Prostate gland (tissue), 2 donors: ENCODE results near the gene HEBP2. TPM values are rescaled to one million over a fixed set of nuclear protein-coding genes. Genes with fewer than 3 reads are reported as not detected.
A peak's percentile ranks its signal among the peaks of the same experiment; 100 is the strongest.

Experiments used
- DNase-seq: peaks from one replicate; pipeline ENCODE4 v3.0.0-alpha.2; 2019; ENCODE audit warnings: low spot score
- H3K27ac ChIP-seq, 2 donors: fragments of 200-600 bp; sonication (generic); 2 replicates each; pipeline ENCODE4 v1.5.1; 2017 to 2019
- H3K27me3 ChIP-seq: fragments of 200-600 bp; sonication (generic); replicated peaks from 2 replicates; pipeline ENCODE4 v1.5.1; 2019; ENCODE audit not compliant: insufficient read depth
- H3K36me3 ChIP-seq, 2 donors: fragments of 200-600 bp; sonication (generic); 1 replicate in 1 of 2; 2 replicates in 1 of 2; pipeline versions ENCODE4 v1.5.1 to v1.8.1; 2017 to 2019
- H3K4me1 ChIP-seq: fragments of 200-600 bp; sonication (generic); replicated peaks from 2 replicates; pipeline ENCODE4 v1.5.1; 2019
- H3K4me3 ChIP-seq, 2 donors: fragments of 200-600 bp; sonication (generic); 2 replicates each; pipeline ENCODE4 v1.5.1; 2017 to 2019
- H3K9me3 ChIP-seq: fragments of 200-600 bp; sonication (generic); 2 replicates; pipeline ENCODE4 v1.5.1; 2017
- CTCF ChIP-seq, 4 experiments: fragments of 200-600 bp in 2 of 4; fragments of 450-650 bp in 2 of 4; sonication (generic) in 2 of 4; IDR thresholded peaks; 1 replicate in 3 of 4; 2 replicates in 1 of 4; pipeline ENCODE4 v1.5.1; 2016 to 2019; ENCODE audit warnings: antibody characterized with exemption in 4 of 4, mild to moderate bottlenecking in 2 of 4, moderate library complexity in 2 of 4
- POLR2A ChIP-seq: fragments of 450-650 bp; IDR thresholded peaks from one replicate; pipeline ENCODE4 v1.6.1; 2016; ENCODE audit warnings: antibody characterized with exemption, mild to moderate bottlenecking
- POLR2AphosphoS5 ChIP-seq: sonication (generic); formaldehyde crosslinking; IDR thresholded peaks from one replicate; pipeline ENCODE4 v1.6.1; 2017; ENCODE audit warnings: antibody characterized with exemption
- WGBS: methylation state at CpG from one replicate; pipeline ENCODE4 v1.1.5; 2018; 5-methylcytosine and 5-hydroxymethylcytosine counted together
- intact Hi-C: fragments of 100-400 bp; cut with DNase I; formaldehyde crosslinking; loops from one replicate; pipeline ENCODE4 v1.14.2; 2022
- total RNA-seq, 2 donors: library from RNA; depleted of rRNA; stranded (reverse); fragments of >200 nt; gene quantifications; one replicate each; pipeline ENCODE4 v1.1.0, GENCODE V29; 2016

HEBP2 gene
- total RNA-seq, 2 donors from 2014 or later = 95.4 to 187 TPM

GRCh38 chr6:138404666-138405337 is 779 bp downstream of the HEBP2 start:
- TF ChIP-seq CTCF (IDR thresholded peaks at IDR 0.05) = no peak
- peak; percentile 6 for TF ChIP-seq POLR2A
- DNase-seq = peak; percentile 28
- Histone ChIP-seq H3K9me3 (no peaks in the 10 kb centered on the region), H3K27ac (peak overlapping the region; percentile 96 to 99), H3K4me3 (peak overlapping the region; percentile 75 to 94), H3K27me3 (no peaks in the 10 kb centered on the region), H3K36me3 (peaks cover 7 to 8% of the 10 kb centered on the region in 2 donors), H3K4me1 (peaks cover 2% of the 10 kb centered on the region)
- intact Hi-C loops = loop anchor here (10.0 kb wide), 1 partner anchor 290 kb away; no protein-coding TSS in a partner anchor
- 5% methylated on average over 20 of the region's 35 CpGs for WGBS

GRCh38 chr6:138405816-138406413 is 1.9 kb downstream of the HEBP2 start:
- H3K9me3 ChIP-seq = no peaks in the 10 kb centered on the region
- H3K36me3 ChIP-seq = peaks cover 7 to 8% of the 10 kb centered on the region in 2 donors
- H3K27me3 ChIP-seq = no peaks in the 10 kb centered on the region
- WGBS = 46% methylated on average over 5 of the region's 5 CpGs
- peak overlapping the region; percentile 75 to 94 for H3K4me3 ChIP-seq
- H3K27ac ChIP-seq = peak overlapping the region; percentile 96 to 99
- no peak for DNase-seq
- intact Hi-C loops = loop anchor here (10.0 kb wide), 1 partner anchor 291 kb away; no protein-coding TSS in a partner anchor
- H3K4me1 ChIP-seq = peaks cover 2% of the 10 kb centered on the region
- TF ChIP-seq POLR2AphosphoS5 (no peak), POLR2A (no peak), CTCF (IDR thresholded peaks at IDR 0.05) (no peak)

- H3K36me3 ChIP-seq = peaks cover 7 to 8% of the 10 kb centered on the region in 2 donors
Measured at GRCh38 chr6:138406443-138406842, 2.4 kb downstream of the HEBP2 start.

DNA sequence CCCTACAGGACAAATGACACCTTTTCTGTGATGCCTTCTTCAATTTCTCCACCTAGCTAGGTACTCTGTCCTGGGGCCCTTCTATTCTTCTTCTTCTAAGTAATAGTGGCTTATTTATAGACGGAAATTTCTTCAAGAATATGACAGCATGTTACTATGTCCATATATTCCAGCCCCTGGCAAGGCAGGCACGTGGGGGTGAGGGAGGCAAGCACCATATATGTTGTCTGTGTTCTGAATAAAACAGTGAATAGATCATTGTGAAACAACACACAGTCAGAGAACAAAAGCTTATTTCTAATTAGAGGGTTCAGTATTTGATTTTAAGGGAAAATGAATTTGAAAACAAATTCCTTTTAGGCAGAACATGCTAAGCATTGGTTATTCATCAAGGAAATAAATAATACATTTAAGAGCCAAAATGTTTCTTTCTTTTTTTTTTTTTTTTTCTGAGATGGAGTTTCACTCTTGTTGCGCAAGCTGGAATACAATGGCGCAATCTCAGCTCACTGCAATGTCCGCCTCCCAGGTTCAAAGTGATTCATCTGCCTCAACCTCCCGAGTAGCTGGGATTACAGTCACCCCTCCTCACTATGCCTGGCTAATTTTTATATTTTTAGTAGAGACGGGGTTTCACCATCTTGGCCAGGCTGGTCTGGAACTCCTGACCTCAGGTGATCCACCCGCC is 6.2 kb downstream of the HEBP2 start:
- H3K9me3 ChIP-seq = no peaks in the 10 kb centered on the region
- H3K27ac ChIP-seq = no peak overlapping the region
- TF ChIP-seq CTCF (IDR thresholded peaks at IDR 0.05) (no peak), POLR2A (no peak), POLR2AphosphoS5 (no peak)
- peaks cover 2% of the 10 kb centered on the region for H3K4me1 ChIP-seq
- H3K27me3 ChIP-seq = no peaks in the 10 kb centered on the region
- DNase-seq = no peak
- WGBS = 86% methylated on average over 8 of the region's 8 CpGs
- H3K4me3 ChIP-seq = no peak overlapping the region
- intact Hi-C loops = no loop called here
- H3K36me3 ChIP-seq = peaks cover 7 to 8% of the 10 kb centered on the region in 2 donors

More at GRCh38 chr6:138406443-138406842, 2.4 kb downstream of the HEBP2 start:
- Histone ChIP-seq H3K27me3 (no peaks in the 10 kb centered on the region), H3K9me3 (no peaks in the 10 kb centered on the region), H3K27ac (peak overlapping the region in 1 of 2 donors; percentile 99), H3K4me1 (peaks cover 2% of the 10 kb centered on the region), H3K4me3 (peak overlapping the region in 1 of 2 donors; percentile 94)
- intact Hi-C loops = loop anchor here (10.0 kb wide), 1 partner anchor 292 kb away; no protein-coding TSS in a partner anchor
- DNase-seq = no peak
- 48% methylated on average over 2 of the region's 2 CpGs for WGBS
- peak in 2 of 4 experiments; percentile 36 to 42 for TF ChIP-seq CTCF (IDR thresholded peaks at IDR 0.05)
- peak; percentile 18 for TF ChIP-seq POLR2AphosphoS5
- peak; percentile 5 for TF ChIP-seq POLR2A
